OCI-LY7 (cell line): ENCODE measurements around the gene UCN3. TPM values are rescaled to one million over a fixed set of nuclear protein-coding genes. Genes with fewer than 3 reads are reported as not detected.

ENCODE experiments used
- BruUV-seq: library from RNA; stranded (reverse); fragments of 400-500 nt; replicated peaks from 2 replicates; lab custom pipeline; 2021; lab: Mats Ljungman, UMichigan
- CTCF ChIA-PET: fragments of 300-600 bp; sonication (Branson Sonifier 250); formaldehyde crosslinking; loops from one replicate; lab custom pipeline; 2022; ENCODE audit warnings: antibody characterized with exemption; ENCODE audit not compliant: unreplicated experiment; lab: Charles Lee
- POLR2A ChIA-PET: fragments of 300-600 bp; sonication (Branson Sonifier 250); formaldehyde crosslinking; loops from one replicate; lab custom pipeline; 2022; ENCODE audit warnings: antibody characterized with exemption; lab: Charles Lee
- DNase-seq: peaks from one replicate; pipeline ENCODE4 v3.0.0-alpha.2; 2015; ENCODE audit warnings: low spot score
- H2AFZ ChIP-seq: fragments of 200-600 bp; sonication (generic), shearing (Covaris generic); 2 replicates; pipeline ENCODE4 v1.6.1; 2014; ENCODE audit warnings: mild to moderate bottlenecking, antibody characterized with exemption, low read length, moderate library complexity
- H3K27ac ChIP-seq: fragments of 200-600 bp; sonication (generic); 2 replicates; pipeline ENCODE4 v1.5.1; 2014; ENCODE audit warnings: mixed run types, low read depth, mild to moderate bottlenecking, moderate library complexity, low read length, inconsistent platforms; ENCODE audit not compliant: poor library complexity, severe bottlenecking
- H3K36me3 ChIP-seq: fragments of 200-600 bp; sonication (generic); 2 replicates; pipeline ENCODE4 v1.6.1; 2014; ENCODE audit warnings: mild to moderate bottlenecking, antibody characterized with exemption, low read length, moderate library complexity, mixed read lengths; ENCODE audit not compliant: insufficient read depth
- H3K4me1 ChIP-seq: fragments of 200-600 bp; sonication (generic); 2 replicates; pipeline ENCODE4 v1.5.1; 2014; ENCODE audit warnings: mild to moderate bottlenecking, low read length; ENCODE audit not compliant: insufficient read depth, poor library complexity, severe bottlenecking
- H3K4me2 ChIP-seq: fragments of 200-600 bp; sonication (generic); 2 replicates; pipeline ENCODE4 v1.6.1; 2014; ENCODE audit warnings: mild to moderate bottlenecking, low read length
- H3K4me3 ChIP-seq: fragments of 200-600 bp; sonication (generic); 2 replicates; pipeline ENCODE4 v1.5.1; 2014; ENCODE audit warnings: mild to moderate bottlenecking, low read depth, low read length; ENCODE audit not compliant: poor library complexity, severe bottlenecking
- H3K79me2 ChIP-seq: fragments of 200-600 bp; sonication (generic); 2 replicates; pipeline ENCODE4 v1.6.1; 2016; ENCODE audit warnings: low read depth, mild to moderate bottlenecking, low read length, moderate library complexity, mixed read lengths; ENCODE audit not compliant: insufficient read depth
- H3K9me2 ChIP-seq: fragments of 200-600 bp; sonication (generic); 2 replicates; pipeline ENCODE4 v1.6.1; 2016; ENCODE audit warnings: mild to moderate bottlenecking, low read length, mixed read lengths; ENCODE audit not compliant: insufficient read depth
- H3K9me3 ChIP-seq: fragments of 200-600 bp; sonication (generic); 2 replicates; pipeline ENCODE4 v1.6.1; 2014; ENCODE audit warnings: mild to moderate bottlenecking, mixed run types, low read length, mixed read lengths
- H4K20me1 ChIP-seq: fragments of 200-600 bp; sonication (generic); 2 replicates; pipeline ENCODE4 v1.6.1; 2014; ENCODE audit warnings: mild to moderate bottlenecking, antibody characterized with exemption, low read length, moderate library complexity, mixed read lengths; ENCODE audit not compliant: insufficient read depth
- EZH2phosphoT487 ChIP-seq: fragments of 200-600 bp; sonication (generic); IDR thresholded peaks from 2 replicates; pipeline ENCODE4 v1.6.1; 2018; ENCODE audit warnings: low read depth, borderline replicate concordance, mild to moderate bottlenecking, mixed run types, antibody characterized with exemption, low read length, moderate library complexity, mixed read lengths
- intact Hi-C: fragments of 100-400 bp; cut with micrococcal nuclease; formaldehyde crosslinking; loops from one replicate; pipeline ENCODE4 v1.10.0; 2022; ENCODE audit not compliant: unreplicated experiment
- total RNA-seq, 2 experiments: library from RNA; depleted of rRNA in 1 of 2; stranded (reverse); fragments of >200 nt in 1 of 2; shearing (Covaris generic) in 1 of 2; gene quantifications; 2 replicates each; pipeline ENCODE4 v1.2.3, GENCODE V29; 2014 to 2022
- TF ChIP-seq, protein P1 (sequence below): fragments of 200-600 bp; sonication (generic); conservative IDR thresholded peaks from 2 replicates; pipeline ENCODE4 v1.5.1; 2014; ENCODE audit warnings: mild to moderate bottlenecking, antibody characterized with exemption, low read length, moderate library complexity, mixed read lengths

UCN3 gene
- total RNA-seq, 2 experiments from 2014 or later, result not detected

DNA sequence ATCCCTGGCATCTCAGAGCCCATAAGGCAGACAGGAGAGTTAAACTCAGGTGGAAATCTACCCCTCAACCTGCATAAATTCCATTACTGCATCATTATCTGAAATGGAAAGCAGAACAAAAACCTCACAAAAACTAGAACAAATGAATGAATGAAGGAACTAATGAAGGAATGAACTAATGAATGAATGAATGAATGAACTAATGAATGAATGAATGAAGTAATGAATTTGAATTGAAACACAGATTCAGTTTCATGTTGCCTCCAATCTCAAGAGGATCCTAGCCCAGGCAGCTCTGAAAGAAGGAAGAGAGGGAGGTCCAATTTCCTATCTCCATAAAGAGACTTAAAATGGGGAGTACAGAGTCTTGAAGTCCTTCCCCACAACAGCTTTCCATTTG lies 1.9 kb upstream of the UCN3 start:
- no TSS peak for BruUV-seq
- Histone ChIP-seq H4K20me1 (no peaks in the 10 kb centered on the region), H3K9me2 (no peaks in the 10 kb centered on the region), H3K4me3 (no peak overlapping the region), H3K9me3 (no peaks in the 10 kb centered on the region), H2AFZ (no peak overlapping the region), H3K4me2 (no peak overlapping the region), H3K4me1 (no peaks in the 10 kb centered on the region), H3K27ac (no peak overlapping the region), H3K36me3 (no peaks in the 10 kb centered on the region), H3K79me2 (no peaks in the 10 kb centered on the region)
- DNase-seq, result no peak
- intact Hi-C loops, result no loop called here
- POLR2A ChIA-PET, result no interaction called here
- TF ChIP-seq EZH2phosphoT487, result no peak
- TF ChIP-seq, protein P1, sequence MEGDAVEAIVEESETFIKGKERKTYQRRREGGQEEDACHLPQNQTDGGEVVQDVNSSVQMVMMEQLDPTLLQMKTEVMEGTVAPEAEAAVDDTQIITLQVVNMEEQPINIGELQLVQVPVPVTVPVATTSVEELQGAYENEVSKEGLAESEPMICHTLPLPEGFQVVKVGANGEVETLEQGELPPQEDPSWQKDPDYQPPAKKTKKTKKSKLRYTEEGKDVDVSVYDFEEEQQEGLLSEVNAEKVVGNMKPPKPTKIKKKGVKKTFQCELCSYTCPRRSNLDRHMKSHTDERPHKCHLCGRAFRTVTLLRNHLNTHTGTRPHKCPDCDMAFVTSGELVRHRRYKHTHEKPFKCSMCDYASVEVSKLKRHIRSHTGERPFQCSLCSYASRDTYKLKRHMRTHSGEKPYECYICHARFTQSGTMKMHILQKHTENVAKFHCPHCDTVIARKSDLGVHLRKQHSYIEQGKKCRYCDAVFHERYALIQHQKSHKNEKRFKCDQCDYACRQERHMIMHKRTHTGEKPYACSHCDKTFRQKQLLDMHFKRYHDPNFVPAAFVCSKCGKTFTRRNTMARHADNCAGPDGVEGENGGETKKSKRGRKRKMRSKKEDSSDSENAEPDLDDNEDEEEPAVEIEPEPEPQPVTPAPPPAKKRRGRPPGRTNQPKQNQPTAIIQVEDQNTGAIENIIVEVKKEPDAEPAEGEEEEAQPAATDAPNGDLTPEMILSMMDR, result no peak
- CTCF ChIA-PET, result no interaction called here

DNA sequence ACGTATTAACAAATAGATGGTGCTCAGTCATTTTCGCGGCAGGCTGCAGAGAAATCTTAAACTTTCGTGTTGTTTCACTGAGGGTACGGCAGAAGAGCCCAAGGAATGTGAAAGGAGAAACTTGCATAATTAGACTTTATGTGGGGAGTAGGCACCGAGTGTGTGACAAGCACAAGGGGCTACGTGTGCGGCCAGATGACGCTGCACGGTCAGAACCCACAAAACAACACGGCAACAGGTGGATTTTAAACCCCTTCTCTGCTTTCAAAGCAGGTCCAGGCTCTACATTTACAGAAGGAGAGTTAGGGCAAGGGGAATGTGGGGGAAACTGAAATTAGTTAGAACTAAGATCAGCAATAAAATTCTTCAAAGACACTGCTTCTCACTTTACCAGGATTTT lies 392 bp upstream of the UCN3 start:
- no peaks in the 10 kb centered on the region for H3K4me1 ChIP-seq
- H3K27ac ChIP-seq, result no peak overlapping the region
- TF ChIP-seq, protein P1, result no peak
- TF ChIP-seq EZH2phosphoT487, result no peak
- ChIA-PET CTCF (no interaction called here), POLR2A (no interaction called here)
- no TSS peak for BruUV-seq
- H2AFZ ChIP-seq, result no peak overlapping the region
- H4K20me1 ChIP-seq, result no peaks in the 10 kb centered on the region
- H3K9me2 ChIP-seq, result no peaks in the 10 kb centered on the region
- H3K9me3 ChIP-seq, result no peaks in the 10 kb centered on the region
- no peak for DNase-seq
- intact Hi-C loops, result no loop called here
- H3K36me3 ChIP-seq, result no peaks in the 10 kb centered on the region
- H3K79me2 ChIP-seq, result no peaks in the 10 kb centered on the region
- H3K4me3 ChIP-seq, result no peak overlapping the region
- no peak overlapping the region for H3K4me2 ChIP-seq

DNA sequence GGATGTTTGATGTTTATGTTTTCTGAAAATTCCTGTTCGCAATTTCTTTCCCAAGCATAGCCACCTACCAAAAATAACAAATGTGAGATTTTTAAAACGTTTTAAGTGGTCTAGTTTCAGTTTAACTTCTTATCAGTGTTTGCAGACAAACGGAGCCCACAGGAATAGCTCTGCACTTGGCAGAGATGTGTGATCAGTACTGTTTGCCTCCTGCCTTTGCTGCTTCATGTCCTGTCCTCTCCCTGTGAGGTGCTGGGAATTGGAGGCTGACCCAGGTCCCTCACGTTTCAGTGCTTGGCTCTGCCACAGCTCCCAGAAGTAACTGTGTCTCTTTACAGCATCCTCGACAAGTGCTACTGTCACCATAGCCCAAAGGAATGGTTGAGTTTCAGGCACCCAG lies 1.2 kb downstream of the UCN3 start:
- intact Hi-C loops, result no loop called here
- Histone ChIP-seq H4K20me1 (no peaks in the 10 kb centered on the region), H2AFZ (no peak overlapping the region), H3K9me2 (no peaks in the 10 kb centered on the region), H3K27ac (no peak overlapping the region), H3K79me2 (no peaks in the 10 kb centered on the region), H3K4me2 (no peak overlapping the region), H3K36me3 (no peaks in the 10 kb centered on the region), H3K9me3 (0 out of 2 replicates have a peak, but pooled peaks cover 2% of the 10 kb centered on the region), H3K4me3 (no peak overlapping the region), H3K4me1 (no peaks in the 10 kb centered on the region)
- POLR2A ChIA-PET, result interaction anchor here (0.6 to 1.2 kb wide), 3 partner anchors 14 to 373 kb away, joined by 3 read pairs; no protein-coding TSS in a partner anchor
- TF ChIP-seq, protein P1, result no peak
- no peak for TF ChIP-seq EZH2phosphoT487
- DNase-seq, result no peak
- BruUV-seq, result no TSS peak
- CTCF ChIA-PET, result no interaction called here
